Measurements from ENCODE around the gene C10orf143.

Gene C10orf143

DNA sequence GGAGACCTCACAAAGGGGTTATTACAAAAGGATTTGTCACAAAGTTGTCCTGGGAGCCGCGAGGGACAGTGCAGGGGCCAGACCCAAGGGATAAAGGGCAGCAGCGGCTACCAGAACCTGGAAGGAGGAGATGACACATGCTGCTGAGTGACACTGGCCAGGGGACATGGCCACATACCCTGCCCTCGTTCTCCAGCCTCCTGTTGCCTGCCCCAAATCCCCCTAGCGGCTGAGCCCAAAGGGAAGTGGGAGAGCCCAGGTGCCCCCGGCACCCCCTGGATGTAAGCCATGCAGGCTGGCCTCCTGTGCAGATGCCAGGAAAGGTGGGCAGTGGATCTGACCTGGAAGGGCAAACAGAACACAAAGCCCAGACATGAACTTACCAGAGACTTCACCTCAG, 42.7 kb downstream of the C10orf143 start:
- Histone ChIP-seq H3K36me3 (replicated peaks) (no peaks in the 10 kb centered on the region), H3K4me3 (ENCODE audit: low read depth, low read length) (no peak overlapping the region), H3K27ac (no peak overlapping the region), H3K27me3 (replicated peaks) (no peaks in the 10 kb centered on the region)
- in situ Hi-C loops (cut with HindIII; ENCODE audit: low pct_ligation_motif_present, low sequenced_read_pairs) = no loop called here
- DNase-seq = no peak
- no peak for TF ChIP-seq CTCF (IDR thresholded peaks at IDR 0.05; ENCODE audit: low read depth, low read length, missing control alignments)

GRCh38 chr10:130066743-130067142, 43.9 kb downstream of the C10orf143 start:
- DNase-seq = no peak
- Histone ChIP-seq H3K27ac (no peak overlapping the region), H3K4me3 (ENCODE audit: low read depth, low read length) (no peak overlapping the region), H3K36me3 (replicated peaks) (no peaks in the 10 kb centered on the region), H3K27me3 (replicated peaks) (no peaks in the 10 kb centered on the region)
- in situ Hi-C loops (cut with HindIII; ENCODE audit: low pct_ligation_motif_present, low sequenced_read_pairs) = no loop called here
- TF ChIP-seq CTCF (IDR thresholded peaks at IDR 0.05; ENCODE audit: low read depth, low read length, missing control alignments) = no peak

GRCh38 chr10:130065251-130065650, 45.4 kb downstream of the C10orf143 start:
- in situ Hi-C loops (cut with HindIII; ENCODE audit: low pct_ligation_motif_present, low sequenced_read_pairs) = no loop called here
- no peaks in the 10 kb centered on the region for H3K27me3 ChIP-seq (replicated peaks)
- no peak overlapping the region for H3K27ac ChIP-seq
- H3K36me3 ChIP-seq (replicated peaks) = no peaks in the 10 kb centered on the region
- TF ChIP-seq CTCF (IDR thresholded peaks at IDR 0.05; ENCODE audit: low read depth, low read length, missing control alignments) = no peak
- no peak for DNase-seq
- no peak overlapping the region for H3K4me3 ChIP-seq (ENCODE audit: low read depth, low read length)

DNA sequence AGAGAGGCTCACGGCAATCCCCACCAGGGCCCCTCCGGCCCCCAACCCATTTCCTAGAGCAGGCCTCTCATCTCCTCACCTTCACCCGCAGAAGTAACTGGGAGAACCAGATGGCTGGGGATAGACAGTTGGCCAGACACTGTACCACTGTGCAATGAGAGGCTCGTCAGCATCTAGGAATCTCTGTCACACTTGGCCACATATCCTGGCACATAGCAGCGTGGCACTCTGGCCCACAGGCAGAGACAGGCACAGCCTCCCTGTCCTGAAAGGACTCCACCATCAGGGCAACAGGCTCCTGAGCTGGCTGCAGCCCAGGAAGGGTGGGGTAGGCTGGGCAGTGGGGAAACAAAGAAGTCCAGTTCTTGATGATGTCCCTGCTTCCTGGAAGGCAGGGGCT, 45.8 kb downstream of the C10orf143 start:
- TF ChIP-seq CTCF (IDR thresholded peaks at IDR 0.05; ENCODE audit: low read depth, low read length, missing control alignments) = no peak

GRCh38 chr10:130062976-130063375, 47.7 kb downstream of the C10orf143 start:
- TF ChIP-seq CTCF (IDR thresholded peaks at IDR 0.05; ENCODE audit: low read depth, low read length, missing control alignments) = no peak
- H3K4me3 ChIP-seq (ENCODE audit: low read depth, low read length) = no peak overlapping the region
- no peaks in the 10 kb centered on the region for H3K36me3 ChIP-seq (replicated peaks)
- in situ Hi-C loops (cut with HindIII; ENCODE audit: low pct_ligation_motif_present, low sequenced_read_pairs) = no loop called here
- DNase-seq = no peak
- no peaks in the 10 kb centered on the region for H3K27me3 ChIP-seq (replicated peaks)
- H3K27ac ChIP-seq = no peak overlapping the region

More for the DNA sequence above, 45.8 kb downstream of the C10orf143 start:
- DNase-seq = no peak
- in situ Hi-C loops (cut with HindIII; ENCODE audit: low pct_ligation_motif_present, low sequenced_read_pairs) = no loop called here
- H3K27me3 ChIP-seq (replicated peaks) = no peaks in the 10 kb centered on the region
- no peaks in the 10 kb centered on the region for H3K36me3 ChIP-seq (replicated peaks)
- H3K4me3 ChIP-seq (ENCODE audit: low read depth, low read length) = no peak overlapping the region
- no peak overlapping the region for H3K27ac ChIP-seq

GRCh38 chr10:130062201-130062600, 48.4 kb downstream of the C10orf143 start:
- DNase-seq = no peak
- in situ Hi-C loops (cut with HindIII; ENCODE audit: low pct_ligation_motif_present, low sequenced_read_pairs) = no loop called here
- no peak overlapping the region for H3K4me3 ChIP-seq (ENCODE audit: low read depth, low read length)
- H3K36me3 ChIP-seq (replicated peaks) = no peaks in the 10 kb centered on the region
- H3K27ac ChIP-seq = no peak overlapping the region
- H3K27me3 ChIP-seq (replicated peaks) = no peaks in the 10 kb centered on the region
- no peak for TF ChIP-seq CTCF (IDR thresholded peaks at IDR 0.05; ENCODE audit: low read depth, low read length, missing control alignments)

Measured in brain microvascular endothelial cell (primary cell).